Activated CD8-positive, alpha-beta memory T cell treated with anti-CD3 and anti-CD28 coated beads for 4 hours (primary cell): ENCODE measurements around the gene C6orf58.

Experiments used
- DNase-seq, 2 donors: peaks; one replicate each; pipeline ENCODE4 v3.0.0-alpha.2; 2020; ENCODE audit warnings: low read depth in 2 of 2

Gene C6orf58

DNA sequence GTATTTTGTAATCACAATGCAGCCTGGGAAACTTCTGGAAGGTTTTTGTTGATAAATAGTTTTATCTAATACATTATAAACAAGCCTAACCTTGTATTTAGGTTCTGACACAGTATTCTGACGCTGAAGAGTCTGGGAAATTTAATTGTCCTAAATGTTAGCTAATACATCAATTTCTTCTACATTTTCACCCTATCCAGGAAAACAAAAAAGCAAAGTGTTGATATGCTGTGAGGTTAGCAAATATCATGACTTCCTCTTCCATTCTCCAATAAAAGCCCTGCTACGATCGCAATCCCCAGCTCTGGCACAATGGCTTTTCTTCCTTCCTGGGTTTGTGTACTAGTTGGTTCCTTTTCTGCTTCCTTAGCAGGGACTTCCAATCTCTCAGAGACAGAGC, at the start of gene C6orf58:
Gene C6orf58 (plus strand): TSS at position 301 of the 400 bp plus-strand sequence. CDS start 12 bp downstream, at position 313.
- no peak for DNase-seq

DNA sequence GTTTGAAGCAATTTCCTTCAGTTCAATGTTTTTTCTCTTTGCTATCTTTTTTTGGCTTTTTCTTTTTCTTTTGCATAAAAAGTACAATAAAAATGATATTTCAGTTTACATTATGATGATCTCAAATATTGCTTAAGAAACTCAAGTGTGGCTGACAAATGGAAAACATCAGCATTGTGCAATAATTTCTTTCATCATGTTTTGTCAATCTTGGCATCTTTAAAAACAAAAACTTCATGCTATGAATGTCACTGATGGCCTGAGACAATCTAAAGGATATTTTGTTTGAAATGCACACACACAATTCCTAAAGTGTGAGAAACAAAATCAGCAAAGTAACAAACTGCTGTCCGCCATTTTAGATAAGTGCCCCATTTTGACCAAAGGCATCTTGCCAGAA, 44.0 kb upstream of the C6orf58 start:
- no peak for DNase-seq

DNA sequence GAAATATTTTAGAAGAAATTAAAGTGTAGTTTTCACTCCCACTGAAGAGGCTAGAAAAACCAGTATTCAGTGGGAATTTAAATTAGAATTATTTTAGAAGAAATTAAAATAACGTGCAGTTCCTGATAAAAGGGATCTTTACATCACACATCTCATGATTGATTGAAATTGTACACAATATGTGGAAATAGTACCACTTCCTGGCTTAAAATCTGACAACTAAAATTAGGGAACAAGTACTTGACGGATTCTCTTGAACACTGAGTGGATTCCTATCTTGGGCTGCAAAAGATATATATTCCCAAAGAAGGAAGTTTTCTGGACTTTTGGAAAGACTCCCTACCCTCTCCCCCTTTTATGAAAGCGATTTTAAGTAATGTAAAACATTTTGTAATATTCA, 43.2 kb upstream of the C6orf58 start:
- DNase-seq, result no peak

DNA sequence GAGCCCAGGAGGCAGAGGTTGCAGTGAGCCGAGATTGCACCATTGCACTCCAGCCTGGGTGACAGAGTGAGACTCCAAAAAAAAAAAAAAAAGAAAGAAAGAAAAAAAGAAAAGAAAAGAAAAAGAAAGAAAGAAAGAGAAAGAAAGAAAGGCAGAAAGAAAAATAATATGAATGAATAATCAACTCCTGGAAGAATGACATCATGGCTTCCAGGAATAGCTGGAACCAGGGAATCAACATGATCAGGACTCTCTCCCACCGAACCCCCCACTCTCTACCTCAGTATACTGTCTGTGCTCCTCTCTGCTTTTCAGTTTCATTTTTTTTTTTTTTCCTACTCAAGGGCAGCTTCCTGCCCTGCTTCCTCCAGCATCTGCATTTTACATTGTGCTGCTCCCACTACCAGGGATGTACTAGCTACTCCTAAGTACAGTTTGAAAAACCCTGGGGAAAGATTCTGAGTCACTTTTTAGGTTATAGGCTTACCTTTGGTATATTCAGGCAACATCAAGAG, 38.2 kb upstream of the C6orf58 start:
- no peak for DNase-seq

DNA sequence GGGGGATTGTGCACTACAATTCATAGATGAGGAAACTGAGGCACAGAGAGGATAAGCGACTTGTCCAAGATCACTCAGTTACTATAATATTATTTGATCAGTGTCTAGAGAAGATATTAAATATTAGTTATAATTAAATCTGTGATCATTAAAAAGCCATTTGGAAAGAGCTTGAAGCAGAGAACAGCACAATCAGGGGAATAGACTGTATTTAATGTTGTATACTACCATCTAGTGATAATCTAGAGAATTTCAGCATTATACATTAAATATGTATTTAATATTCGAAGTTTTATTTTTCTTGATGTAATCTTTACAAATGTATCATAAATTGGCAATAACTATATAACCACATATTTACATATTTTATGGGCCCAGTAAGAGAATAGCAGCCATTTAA, 37.7 kb upstream of the C6orf58 start:
- no peak for DNase-seq

DNA sequence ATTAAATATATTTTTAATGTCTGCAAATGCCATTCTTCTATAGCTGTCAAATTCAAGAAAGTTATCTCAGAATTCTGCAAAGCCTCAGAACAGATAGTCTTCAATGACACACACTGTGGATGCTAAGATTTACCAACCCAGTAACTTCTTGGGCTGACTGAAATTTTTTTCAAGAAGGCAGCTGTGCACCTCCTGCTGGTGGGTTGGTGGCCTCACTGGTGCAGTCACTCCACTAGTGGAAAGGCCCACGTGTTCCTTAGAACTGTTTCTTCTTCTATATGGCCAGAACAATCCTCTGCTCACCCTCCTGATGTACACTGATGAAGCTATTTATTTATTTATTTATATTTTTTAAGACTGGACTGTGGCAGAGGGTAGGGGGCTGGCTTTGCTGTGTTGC, 29.8 kb upstream of the C6orf58 start:
- no peak for DNase-seq

DNA sequence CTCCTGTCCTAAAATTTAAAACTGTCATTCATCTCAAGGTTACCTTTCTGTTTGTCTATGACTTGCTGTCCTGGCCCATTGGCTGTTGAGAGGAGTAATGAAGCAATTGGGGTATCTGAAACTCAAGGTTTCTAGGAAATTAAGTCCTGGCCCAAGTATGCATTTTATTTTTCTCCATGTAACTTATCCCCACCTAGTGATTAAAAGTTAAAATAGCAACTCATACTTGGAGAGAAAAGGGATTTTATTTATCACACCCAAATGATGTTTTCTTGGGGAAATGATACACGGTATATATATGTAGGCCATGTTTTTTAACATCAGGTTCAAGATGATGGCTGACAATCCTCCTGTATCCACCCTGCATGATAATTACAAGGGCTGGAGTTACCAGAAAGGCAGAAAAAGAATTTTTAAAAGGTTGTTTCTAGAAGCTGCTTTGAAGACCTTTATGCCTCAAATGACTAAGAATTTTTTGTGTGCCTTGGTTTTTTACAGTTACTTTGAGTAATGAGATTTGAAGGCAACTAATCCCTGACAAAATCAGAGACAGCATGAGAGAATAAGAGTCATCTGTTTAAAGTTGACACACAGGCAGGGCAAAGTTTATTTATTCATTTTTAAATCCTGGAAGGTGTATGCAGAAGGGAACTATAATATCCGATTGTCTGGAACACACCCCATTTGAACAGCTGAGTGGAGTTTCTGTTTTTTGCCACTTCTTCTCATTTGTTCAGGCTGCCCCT, 28.9 kb upstream of the C6orf58 start:
- DNase-seq, result no peak

DNA sequence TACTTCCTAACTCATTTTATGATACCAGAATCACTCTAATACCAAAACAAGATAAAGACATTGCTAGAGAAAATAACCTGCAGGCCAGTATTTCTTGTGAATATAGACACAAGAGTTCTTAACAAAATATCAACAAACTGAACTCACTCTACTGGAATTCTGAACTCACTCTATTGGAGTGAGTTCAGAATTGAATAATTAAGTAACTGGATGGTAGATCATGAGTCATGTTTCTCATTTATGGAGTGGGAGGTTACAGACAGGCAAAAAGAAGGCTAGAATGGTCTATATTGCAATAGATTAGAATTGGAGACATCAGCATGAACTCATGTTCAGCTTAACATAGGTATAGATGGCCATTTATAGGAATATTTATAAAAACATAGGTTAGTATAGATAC, 26.6 kb upstream of the C6orf58 start:
- no peak for DNase-seq

DNA sequence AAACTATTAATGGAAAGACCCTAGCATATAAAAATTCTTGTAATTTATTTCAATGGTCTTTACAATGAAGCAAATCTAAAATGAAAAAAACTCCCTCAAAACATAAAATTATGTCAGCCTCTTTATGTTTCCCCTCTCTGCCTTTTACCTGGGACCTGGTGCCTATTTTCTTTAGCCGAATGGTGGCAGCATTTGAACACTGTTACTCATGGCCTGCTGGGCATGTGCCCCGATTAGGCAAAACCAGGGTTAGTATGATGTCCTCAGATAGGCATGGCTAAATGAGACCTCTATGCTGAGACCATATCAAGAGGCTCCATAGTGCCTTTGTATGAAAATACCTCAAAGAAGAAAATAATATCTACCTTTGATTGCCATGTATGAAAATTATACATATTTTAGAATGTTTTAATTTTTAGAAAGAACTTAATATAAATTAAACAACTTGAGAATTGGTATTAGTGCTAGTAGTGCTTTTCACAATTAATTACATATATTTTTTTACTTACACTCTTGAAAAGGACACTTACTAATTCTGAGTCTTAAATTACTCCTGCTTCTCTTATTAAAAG, 22.5 kb upstream of the C6orf58 start:
- DNase-seq, result no peak

DNA sequence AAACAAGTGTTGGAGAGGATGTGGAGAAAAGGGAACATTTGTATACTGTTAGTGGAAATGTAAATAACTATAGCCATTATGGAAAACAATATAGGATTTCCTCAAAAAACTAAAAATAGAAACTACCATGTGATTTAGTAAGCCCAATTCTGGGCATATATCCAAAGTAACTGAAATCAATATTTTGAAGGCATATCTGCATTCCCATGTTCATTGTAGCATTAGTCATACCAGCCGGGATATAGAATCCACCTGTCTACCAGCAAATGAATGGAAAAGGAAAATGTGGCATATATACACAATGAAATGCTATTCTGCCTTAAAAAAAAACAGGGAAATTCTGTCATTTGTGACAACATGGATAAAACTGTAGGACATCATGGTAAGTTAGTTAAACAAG, 15.3 kb upstream of the C6orf58 start:
- no peak for DNase-seq

DNA sequence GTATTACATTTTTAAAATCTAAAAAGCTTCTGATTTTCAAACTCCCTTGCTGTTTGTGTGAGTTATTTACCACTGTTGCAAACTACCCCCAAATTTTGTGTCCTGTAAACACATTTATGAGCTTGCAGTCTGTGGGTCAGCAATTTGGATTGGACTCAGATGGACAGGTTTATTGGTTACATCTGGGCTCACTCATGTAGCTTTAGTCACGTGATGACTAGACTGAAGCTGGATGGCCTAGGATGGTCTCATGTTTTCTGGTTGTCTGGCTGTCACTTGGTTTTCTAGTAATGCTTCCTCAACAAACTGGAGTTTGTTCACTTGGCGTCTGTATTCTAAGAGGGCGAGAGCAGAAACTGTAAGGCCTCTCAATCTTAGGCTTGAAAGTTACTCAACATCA, 12.2 kb upstream of the C6orf58 start:
- DNase-seq, result no peak

DNA sequence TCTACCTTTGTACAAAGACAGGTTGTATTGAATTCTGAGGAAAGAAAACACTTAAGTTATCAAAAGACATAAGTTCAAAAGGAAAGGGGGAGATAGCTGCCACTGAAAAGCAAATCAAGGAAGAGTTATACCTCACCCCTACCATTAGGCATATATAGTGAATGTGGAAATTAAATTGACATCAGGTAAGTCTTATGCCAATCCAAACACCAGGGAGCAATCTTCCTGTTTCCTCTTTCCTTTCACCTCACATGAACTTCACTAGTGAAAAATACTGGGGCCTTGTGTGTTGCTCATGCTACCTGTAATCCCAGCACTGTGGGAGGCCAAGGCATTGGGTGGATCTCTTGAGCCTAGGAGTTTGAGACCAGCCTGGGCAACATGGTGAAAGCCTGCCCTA, 10.9 kb upstream of the C6orf58 start:
- no peak for DNase-seq

DNA sequence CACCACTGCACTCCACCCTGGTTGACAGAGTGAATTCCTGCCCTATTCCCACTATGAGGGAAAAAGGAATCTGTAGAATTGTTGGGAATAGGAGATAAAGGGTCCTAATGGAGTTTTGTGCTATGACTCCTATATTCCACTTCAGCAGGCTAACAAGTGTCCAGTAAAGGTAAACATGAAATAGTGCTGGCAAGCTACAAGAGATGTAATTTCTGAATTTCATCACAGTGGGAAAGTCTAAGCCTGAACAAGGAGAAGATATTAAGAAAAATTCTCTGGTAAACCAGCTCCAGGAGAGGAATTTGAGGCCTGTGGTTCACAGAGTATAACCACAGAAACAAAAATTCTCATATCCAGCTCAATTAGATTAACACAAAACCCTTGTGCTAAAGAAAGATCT, 10.3 kb upstream of the C6orf58 start:
- DNase-seq, result no peak

DNA sequence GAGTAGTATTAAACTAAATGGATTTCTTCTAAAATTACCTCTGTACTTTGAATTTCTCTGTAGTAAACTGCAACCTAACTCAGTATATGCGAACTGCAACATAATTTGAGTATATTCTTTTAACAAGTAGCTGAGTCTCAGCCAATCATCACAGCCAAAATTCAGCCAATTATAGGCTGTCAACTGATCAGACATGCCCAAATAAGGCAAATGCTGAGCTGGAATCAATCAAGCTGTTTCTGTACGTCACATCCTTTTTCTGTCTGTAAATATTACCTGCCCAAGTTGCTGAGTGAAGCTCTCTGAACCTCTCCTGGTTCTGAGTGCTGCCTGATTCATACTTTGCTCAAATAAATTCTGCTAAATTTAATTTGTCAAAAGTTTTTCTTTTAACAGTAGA, 9.5 kb upstream of the C6orf58 start:
- no peak for DNase-seq

DNA sequence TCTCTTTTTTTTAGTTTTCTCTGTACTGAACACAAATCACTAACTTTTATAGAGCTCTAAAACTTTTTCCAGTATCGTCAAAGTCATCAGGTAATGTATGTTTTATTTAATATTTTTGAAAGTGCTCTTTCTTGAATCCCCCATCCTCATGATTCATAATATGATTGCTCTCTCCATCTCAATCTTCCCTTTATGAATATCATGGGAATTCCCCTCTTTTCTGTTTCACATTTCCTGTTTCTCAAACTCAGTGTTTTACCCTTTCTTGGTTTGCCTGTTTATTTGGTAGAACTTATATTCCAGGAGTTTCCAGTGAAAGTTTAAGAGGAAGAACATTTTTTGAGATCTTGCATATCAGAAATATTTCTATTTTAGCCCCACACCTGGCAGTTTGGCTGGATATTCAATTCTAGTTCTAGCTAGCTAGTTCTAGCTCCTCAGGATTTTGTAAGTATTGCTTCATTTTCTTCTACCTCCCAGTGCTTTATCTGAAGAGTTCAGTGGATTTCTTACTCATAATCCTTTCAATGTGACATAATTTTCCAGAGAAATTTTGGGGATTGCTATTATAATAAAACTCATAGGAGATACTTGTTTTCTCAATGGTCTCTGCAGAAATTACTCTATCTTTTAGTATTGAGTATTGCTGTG, 6.1 kb upstream of the C6orf58 start:
- no peak for DNase-seq

DNA sequence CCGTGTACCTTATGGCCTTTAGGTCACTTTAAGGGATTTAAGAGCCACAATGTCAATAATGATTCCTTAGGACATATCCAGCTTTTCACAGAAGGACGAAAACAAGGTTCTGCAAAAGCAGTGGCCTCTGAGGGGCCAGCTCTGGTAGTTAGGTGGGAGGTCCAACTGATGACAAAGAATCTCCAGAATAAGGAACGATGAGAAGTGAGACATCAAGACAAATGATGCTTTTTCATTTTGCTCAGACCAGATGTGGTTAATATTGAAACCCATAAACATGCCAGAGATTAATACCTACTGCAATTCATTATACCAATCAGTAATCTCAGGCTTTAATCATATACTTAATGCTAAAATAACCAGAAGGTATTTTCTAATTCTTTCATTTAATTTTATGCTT, 1.9 kb downstream of the C6orf58 start:
- DNase-seq, result no peak

DNA sequence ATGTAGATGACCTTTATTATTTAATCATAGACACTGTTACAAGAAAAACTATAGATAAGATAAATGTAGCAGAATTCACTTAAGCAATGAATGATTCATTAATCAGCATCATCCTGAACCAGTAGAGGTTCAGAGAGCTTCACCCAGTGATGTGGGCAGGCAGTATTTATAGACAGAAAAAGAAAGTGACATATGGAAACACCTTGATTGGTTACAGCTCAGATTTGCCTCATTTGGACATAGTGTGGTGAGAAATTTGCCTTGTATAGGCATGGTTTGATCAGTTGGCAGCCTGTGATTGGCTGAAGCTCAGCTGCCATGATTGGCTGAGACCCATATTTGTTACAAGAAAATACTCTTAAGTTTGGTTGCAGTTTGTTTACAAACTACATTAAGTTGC, 4.6 kb downstream of the C6orf58 start:
- no peak for DNase-seq

DNA sequence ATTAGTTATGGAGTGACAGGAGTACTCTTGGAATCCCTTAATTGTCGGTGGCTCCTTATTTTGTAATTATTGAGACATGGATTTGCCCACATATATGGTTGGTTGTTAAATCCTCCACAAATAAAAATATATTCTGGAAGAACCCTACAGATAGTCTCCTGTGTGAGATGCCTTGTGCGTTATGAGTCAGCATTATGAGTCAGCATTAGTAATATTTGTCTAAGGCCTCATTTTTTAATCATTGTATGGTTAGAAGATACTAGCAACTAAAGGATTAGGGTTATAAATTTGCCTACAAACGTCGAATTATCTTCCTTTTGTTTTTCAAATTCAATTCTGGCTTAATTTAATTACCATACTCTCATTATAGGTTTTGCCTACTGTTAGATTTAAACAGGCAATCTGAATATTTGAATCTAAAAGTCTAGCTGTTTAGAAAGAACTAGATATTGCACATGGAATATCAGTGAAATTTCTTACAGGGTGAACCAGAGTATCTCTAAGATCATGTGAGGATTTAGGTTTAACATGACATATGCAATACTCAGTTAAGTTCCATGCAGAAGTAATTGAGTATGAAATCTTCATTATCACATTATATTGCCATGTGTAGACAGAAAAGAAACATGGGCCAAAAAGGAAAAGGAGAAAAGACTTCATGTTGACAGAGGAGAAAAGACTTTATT, 5.9 kb downstream of the C6orf58 start:
- DNase-seq, result no peak

DNA sequence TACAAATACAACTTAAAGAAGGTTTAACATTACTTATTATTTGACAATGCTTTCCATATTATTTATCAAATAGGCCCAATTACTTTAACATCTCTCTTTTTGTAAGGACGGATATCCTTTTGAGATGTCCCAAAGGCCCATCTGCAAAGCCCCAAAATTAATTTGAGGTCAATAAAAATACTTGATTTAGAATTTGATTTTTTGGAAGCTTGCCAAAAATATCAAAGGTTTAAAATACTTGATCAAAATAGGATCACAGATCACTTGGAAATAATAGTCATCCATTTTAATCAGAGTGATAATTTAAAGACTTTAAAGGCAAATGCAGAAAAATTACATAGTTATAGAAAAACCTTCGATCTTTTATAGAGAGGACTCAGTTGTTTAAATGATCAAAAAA, 8.1 kb downstream of the C6orf58 start:
- no peak for DNase-seq

DNA sequence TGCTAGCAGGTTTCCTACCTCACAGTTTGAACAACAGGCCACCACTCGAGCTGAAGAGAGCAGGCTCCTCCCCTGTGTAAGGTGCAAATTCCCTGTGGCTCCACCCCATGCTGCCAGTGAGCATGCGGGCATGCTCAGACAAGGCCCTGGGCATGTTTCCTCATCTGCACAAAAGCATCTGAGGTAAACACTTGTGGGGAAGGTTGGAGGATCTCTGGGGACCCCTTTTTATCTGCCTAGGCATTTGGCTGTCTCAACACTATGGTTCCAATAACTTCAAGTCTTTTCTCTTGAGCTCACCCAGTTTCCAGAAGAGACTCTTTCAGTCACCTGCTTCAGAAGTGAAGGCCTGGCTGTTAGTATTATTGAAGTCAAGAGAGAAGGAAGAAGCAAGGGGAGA, 9.4 kb downstream of the C6orf58 start:
- no peak for DNase-seq

DNA sequence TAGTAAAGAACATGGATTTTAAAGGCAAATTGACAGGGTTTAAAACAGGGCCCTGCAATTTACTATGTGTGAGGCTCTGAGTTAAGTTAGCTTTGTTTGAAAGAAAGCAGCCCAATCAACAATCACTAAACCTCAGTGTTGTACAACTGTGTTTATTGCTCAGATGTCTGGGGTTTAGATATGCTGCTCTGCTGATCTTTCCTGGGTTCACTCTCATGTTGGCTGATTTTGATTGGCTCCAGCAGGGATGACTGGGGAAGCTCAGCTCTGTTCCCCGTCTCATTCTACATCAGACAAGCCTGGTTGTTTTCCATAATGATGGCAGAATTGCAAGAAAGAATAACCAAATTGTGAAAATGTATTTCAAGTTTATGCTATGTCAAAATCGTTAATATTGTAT, 10.9 kb downstream of the C6orf58 start:
- DNase-seq, result no peak

DNA sequence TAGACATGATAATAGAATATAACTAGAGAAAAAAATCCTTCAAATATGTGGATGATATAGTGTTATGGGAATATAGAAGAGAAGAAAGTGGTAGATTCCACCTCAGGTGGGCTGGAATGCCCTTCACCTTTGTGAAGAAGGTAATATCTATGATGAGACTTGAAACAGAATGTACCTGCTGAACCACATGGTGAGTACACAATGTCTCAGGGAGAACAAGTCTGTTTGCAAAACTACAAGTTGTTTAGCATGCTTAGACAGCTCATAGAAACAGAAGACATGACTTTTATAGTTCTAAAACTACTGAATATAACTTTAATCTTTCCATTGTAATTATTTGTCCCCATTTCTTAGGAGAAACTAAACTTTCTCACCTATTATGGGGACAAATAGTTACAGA, 12.2 kb downstream of the C6orf58 start:
- no peak for DNase-seq

DNA sequence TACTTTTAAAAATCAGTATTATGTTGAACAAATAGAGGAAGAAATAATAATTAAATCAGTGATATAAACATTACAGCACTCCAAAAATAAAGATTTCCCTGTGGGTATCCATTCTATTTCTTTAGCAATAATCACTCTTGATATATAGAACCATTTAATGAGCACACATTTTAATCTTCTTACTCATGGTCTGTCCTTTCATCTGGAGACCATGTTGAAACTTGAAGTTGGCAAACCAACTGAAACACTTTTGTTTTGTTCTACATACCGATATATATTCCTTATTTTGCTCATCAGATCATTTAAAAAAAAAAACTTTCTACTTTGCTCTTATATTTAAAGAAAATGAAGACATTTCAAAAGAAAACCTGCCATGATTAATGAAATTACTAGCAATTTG, 13.4 kb downstream of the C6orf58 start:
- no peak for DNase-seq
